GM18526 (cell line): ENCODE data around the gene CDK8.

Source experiments
- POLR2A ChIP-seq: IDR thresholded peaks from 3 replicates; pipeline ENCODE4 v1.6.1; 2011; ENCODE audit not compliant: insufficient read length; ENCODE audit errors: extremely low read depth

The CDK8 gene

DNA sequence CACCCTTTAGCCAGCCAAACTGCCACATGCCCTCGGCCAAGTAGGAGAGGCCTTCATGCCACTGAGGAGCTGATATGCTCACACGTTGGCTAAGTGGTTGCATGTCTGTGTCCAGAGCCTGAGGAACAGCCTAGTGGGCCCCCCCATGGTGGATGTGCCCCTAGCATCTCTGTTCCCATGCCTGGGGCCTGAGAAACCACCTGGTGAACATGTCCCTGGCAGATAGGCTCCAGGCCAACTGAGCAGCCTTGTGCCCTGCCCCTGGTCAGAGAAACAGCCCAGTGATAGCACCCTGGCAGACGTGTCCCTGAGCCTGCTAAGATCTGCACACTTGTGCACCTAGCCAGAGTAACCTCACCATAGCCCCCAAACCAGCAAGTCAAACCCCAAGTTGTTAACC lies 181.7 kb downstream of the CDK8 start:
- no peak for TF ChIP-seq POLR2A

DNA sequence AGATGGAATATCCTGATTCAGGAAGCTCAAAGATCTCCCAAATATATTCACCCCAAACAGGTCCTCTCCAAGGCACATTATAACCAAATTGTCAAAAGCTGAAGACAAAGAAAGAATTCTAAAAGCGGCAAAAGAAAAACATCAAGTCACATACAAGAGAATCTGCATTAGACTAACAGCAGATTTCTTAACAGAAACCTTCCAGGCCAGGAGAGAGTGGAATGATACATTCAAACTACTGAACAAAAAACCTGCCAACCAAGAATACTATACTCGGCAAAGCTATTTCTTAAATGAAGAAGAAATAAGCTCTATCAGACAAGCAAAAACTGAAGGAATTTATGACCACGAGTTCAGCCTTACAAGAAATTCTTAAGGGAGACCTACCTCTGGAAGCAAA lies 183.0 kb downstream of the CDK8 start:
- TF ChIP-seq POLR2A: no peak

DNA sequence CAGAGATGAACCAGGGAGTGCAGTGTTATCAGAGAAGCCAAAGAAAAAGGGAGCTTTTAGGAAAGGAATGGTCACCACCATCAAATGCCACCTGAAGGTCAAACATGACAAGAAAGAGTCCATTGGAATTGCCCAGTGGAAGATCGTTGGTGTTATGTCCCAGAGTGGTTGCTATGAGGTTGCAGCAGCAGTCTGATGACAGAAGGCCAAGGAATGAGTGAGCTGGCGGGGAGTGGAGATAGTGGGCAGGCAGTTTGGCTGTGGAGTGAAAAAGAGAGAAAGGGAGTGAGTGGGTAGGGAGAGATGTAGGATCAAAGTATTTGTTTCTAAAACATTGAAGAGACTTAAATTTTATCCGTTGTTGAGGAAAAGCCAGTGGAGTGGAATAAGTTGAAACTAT lies 186.2 kb downstream of the CDK8 start:
- no peak for TF ChIP-seq POLR2A

DNA sequence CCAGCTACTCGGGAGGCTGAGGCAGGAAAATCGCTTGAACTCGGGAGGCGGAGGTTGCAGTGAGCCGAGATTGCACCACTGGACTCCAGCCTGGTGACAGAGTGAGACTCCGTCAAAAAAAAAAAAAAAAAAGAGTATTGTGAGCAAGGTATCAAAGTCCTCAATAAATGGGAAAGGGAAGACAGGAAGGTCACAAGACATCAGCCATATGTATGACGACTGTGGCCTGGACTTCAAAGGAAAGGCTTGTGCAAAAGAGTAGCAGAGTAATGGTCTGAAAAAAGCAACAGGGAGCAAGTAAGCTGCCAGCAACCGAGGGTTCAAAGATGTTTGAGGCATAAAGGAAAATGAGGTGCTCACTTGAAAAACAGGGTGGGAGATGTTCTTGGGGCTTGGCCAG lies 187.5 kb downstream of the CDK8 start:
- TF ChIP-seq POLR2A: no peak

DNA sequence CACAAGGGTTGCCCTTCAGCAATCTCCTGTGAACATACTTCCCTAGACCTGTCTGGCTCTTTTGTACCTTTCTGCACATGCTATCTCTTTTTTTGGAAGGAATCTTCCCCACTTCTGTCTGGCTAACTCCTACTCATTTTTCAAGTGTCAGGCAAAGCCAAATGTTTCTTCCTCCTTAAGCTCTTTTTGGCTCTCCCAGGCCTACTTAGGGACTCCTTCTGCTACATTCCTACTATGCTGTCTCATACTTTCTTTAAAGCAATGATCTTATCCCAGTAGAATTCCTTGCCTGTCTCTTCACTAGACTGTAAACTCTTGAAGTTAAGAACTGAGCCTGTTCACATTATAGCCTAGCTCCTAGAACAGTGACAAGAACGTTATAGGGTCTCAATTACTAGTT lies 188.6 kb downstream of the CDK8 start:
- no peak for TF ChIP-seq POLR2A

DNA sequence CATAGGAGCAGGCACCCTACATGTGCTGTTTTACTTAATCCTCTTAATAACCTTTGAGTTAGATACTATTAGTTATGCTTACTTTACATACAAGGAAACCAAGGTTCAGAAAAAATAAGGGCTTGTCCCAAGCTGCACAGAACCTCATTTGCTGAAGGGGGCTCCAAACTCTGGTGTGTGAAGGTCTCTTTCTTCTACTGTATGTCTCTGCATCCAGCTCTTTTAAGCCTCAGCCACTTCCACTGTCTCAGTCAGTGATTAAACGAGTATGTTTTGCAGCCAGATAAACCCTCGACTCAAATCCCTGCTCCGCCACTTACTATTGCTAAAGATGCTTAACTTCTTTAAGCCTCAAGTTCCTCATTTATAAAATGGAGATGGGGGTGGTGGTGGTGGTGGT lies 191.2 kb downstream of the CDK8 start:
- no peak for TF ChIP-seq POLR2A

DNA sequence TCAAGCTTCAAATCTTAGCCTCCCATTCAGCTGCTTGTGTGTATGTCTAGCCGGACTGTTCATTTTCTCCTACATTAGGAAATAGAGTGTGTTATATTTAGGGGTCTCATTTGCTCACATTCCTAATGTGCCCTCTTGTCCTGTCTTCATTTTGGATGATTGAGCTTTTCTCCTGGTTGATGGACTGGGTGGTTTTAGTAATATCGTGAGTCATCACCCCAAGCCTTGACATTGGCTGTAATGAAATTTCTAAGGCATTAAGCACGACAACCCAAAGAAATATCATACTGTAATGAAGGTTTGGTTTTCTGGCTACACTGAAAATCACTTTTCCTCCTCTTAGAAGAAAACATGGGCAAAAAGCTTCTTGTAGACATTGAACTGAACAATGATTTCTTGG lies 192.8 kb downstream of the CDK8 start:
- TF ChIP-seq POLR2A: no peak

DNA sequence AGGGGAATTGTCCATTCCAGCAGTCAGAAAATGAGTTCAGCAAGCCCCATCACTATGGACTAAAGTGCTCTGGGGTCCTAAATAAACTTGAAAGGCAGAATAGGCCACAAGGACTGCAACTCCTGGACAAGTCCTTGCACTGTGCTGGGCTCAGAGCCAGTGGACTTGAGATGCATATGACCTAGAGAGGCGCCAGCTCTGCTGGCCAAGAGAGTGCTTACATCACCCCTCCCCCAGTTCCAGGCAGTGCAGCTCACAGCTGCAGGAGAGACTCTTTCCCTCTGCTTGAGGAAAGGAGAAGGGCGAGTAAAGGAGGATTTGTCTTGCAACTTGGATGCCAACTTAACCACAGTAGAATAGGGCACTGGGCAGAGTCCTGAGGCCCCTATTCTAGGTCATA lies 194.1 kb downstream of the CDK8 start:
- no peak for TF ChIP-seq POLR2A

DNA sequence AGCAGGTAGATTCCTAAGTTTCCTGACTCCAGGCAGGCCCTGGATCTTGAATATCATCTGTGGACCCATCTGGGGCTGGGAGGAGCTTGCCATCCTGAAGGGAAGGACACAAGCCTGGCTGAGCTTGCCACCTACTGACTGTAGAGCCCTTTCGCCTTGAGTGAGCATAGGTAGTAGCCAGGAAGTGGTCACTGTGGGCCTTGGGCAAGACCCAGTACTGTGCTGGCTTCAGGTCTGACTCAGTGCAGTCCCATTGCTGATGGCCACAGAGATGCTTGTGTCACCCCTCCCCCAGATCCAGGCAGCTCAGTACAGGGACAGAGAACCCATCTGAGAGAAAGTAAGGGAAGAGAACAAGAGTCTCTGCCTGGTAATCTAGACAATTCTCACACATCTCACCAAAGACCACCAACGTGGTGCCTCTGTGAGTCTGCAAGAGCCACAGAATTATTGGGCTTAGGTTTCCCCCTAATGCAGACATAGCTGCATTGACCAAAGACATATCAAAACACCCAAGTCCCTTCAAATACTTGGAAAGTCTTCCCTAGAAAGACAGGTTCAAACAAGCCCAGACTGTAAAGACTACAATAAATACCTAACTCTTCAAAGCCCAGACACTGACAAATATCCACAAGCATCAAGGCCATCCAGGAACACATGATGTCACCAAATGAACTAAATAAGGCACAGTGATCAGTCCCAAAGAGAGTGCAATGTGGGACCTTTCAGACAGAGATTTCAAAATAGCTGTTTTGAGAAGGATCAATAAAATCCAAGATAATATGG lies 195.3 kb downstream of the CDK8 start:
- no peak for TF ChIP-seq POLR2A
